Measurements from ENCODE around the gene ARMC2.

GRCh38 chr6:109008537-109009235 lies 160.5 kb downstream of the ARMC2 start:
- TF ChIP-seq CTCF (IDR thresholded peaks at IDR 0.05) (peak in 3 of 7 experiments; percentile 3 to 4 (median 3)), POLR2A (IDR thresholded peaks at IDR 0.05) (peak in 2 of 3 donors; percentile 0 to 35)
